ENCODE measurements around the gene HP1BP3. TPM values are rescaled to one million over a fixed set of nuclear protein-coding genes. Genes with fewer than 3 reads are reported as not detected.
A peak's percentile ranks its signal among the peaks of the same experiment; 100 is the strongest.
"Not testable (repeated sequence)": the region's sequence is repeated elsewhere in the genome, so short reads cannot be mapped to it uniquely, and the experiment has no call there.

The HP1BP3 gene
- total RNA-seq, 3 donors from 2014 or later (not counting 1 experiment from before 2014, with no cell fraction given): 243 to 296 (median 274) TPM

DNA sequence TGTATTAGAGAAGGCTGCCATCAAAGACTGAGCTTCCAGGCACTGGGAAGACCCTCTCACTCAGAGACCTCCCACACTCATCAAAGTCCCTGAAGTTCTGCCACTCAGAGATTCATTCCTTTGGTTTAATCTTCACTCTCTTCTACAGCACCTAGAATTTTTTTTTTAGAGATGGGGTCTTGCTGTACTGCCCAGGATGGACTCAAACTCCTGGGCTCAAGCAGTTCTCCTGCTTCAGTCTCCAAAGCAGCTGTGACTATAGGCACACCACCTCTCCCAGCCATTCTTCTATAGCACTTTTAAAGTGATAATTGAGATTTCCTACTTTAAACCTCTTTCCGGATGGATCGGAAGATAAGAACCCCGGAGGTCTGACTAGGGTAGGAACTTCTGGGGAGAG is 3.7 kb upstream of the HP1BP3 start:
- no peak overlapping the region for H3K4me3 ChIP-seq (ENCODE audit: low read length)
- H3K36me3 ChIP-seq (ENCODE audit: control insufficient read depth, insufficient read depth, low read length): no peaks in the 10 kb centered on the region
- no peak for DNase-seq
- 97% methylated on average over 3 of the region's 3 CpGs for WGBS (ENCODE audit: insufficient coverage)
- Mint-ChIP-seq H3K27me3 (ENCODE audit: low read depth in 2 of 2) (no peaks in the 10 kb centered on the region), H3K36me3 (no peaks in the 10 kb centered on the region), H3K9me3 (no peaks in the 10 kb centered on the region), H3K4me1 (peaks cover 15 to 16% of the 10 kb centered on the region in 2 donors), H3K27ac (no peak overlapping the region), H3K4me3 (no peak overlapping the region)
- ATAC-seq: no peak
- H3K9me3 ChIP-seq (ENCODE audit: control insufficient read depth, insufficient read depth, low read length): no peaks in the 10 kb centered on the region
- no peak overlapping the region for H3K27ac ChIP-seq (ENCODE audit: low read length)
- H3K4me1 ChIP-seq (ENCODE audit: control insufficient read depth, insufficient read depth, low read length): peaks cover 6% of the 10 kb centered on the region
- H3K27me3 ChIP-seq (ENCODE audit: control insufficient read depth, insufficient read depth, low read length): no peaks in the 10 kb centered on the region
- TF ChIP-seq, protein P1, sequence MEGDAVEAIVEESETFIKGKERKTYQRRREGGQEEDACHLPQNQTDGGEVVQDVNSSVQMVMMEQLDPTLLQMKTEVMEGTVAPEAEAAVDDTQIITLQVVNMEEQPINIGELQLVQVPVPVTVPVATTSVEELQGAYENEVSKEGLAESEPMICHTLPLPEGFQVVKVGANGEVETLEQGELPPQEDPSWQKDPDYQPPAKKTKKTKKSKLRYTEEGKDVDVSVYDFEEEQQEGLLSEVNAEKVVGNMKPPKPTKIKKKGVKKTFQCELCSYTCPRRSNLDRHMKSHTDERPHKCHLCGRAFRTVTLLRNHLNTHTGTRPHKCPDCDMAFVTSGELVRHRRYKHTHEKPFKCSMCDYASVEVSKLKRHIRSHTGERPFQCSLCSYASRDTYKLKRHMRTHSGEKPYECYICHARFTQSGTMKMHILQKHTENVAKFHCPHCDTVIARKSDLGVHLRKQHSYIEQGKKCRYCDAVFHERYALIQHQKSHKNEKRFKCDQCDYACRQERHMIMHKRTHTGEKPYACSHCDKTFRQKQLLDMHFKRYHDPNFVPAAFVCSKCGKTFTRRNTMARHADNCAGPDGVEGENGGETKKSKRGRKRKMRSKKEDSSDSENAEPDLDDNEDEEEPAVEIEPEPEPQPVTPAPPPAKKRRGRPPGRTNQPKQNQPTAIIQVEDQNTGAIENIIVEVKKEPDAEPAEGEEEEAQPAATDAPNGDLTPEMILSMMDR (IDR thresholded peaks at IDR 0.05): no peak
- intact Hi-C loops (cut with micrococcal nuclease): no loop called here

DNA sequence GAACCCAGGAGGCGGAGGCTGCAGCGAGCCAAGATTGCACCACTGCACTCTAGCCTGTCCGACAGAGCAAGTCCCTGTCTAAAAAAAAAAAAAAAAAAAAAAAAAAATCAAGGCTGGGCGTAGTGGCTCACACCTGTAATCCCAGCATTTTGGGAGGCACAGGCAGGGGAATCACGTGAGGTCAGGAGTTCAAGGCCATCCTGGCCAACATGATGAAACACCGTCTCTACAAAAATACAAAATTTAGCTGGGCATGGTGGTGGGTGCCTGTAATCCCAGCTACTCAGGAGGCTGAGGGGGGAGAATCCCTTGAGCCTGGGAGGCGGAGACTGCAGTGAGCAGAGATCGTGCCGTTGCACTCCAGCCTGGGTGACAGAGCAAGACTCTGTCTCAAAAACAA is 2.5 kb upstream of the HP1BP3 start:
- not testable (repeated sequence) for H3K4me3 ChIP-seq (ENCODE audit: low read length); H3K27ac Mint-ChIP-seq; H3K9me3 Mint-ChIP-seq; H3K9me3 ChIP-seq (ENCODE audit: control insufficient read depth, insufficient read depth, low read length); H3K4me3 Mint-ChIP-seq; H3K27me3 Mint-ChIP-seq (ENCODE audit: low read depth in 2 of 2); H3K36me3 ChIP-seq (ENCODE audit: control insufficient read depth, insufficient read depth, low read length); ATAC-seq; H3K27me3 ChIP-seq (ENCODE audit: control insufficient read depth, insufficient read depth, low read length); H3K27ac ChIP-seq (ENCODE audit: low read length); DNase-seq; H3K36me3 Mint-ChIP-seq
- H3K4me1 ChIP-seq (ENCODE audit: control insufficient read depth, insufficient read depth, low read length): peaks cover 11% of the 10 kb centered on the region
- peaks cover 27 to 28% of the 10 kb centered on the region in 2 donors for H3K4me1 Mint-ChIP-seq
- intact Hi-C loops (cut with micrococcal nuclease): loop anchor here (5.0 kb wide), 1 partner anchor 388 kb away; the partner anchor contains the start of gene EIF4G3
- 95% methylated on average over 9 of the region's 9 CpGs for WGBS (ENCODE audit: insufficient coverage)

DNA sequence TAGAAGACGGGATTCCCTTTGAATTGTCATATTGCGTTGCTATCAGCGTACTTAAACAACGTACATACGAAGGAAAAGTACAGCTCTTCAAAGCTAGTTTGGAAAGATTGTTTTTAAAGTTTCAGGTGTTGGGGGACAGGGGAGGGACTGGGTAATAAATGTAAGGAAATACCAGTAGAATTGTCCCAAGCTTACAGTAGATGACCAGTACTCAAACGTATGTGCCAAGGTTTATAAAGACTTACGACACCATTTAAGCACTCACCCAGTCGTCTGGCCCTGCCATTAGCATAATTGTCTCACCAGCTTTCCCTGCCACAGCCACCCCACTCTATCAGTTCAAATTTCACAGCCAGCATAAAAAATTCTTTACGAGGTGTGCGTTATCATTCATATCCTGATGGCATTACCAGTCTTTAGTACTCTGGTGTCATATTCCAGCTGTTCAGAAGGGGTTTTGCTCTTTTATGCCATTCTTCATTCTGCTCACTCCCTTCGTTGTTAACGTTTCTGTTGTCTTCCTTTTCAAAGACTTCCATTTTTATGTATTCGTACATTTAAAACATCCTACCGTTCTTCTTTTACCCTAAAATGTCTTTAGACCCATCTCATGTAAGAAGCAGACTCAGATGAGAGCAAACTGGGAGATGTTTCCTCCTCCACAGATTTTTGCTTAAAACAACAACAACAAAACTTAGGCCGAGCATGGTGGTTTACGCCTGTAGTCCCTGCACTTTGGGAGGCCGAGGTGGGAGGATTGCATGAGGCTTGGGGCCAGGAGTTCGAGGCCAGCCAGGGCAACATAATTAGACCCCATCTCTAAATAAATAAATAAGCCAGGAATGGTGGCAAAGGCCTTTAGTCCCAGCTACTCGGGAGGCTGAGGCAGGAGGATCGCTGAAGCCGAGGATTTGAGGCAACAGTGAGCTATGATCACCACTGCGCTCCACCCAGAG is 1.0 kb upstream of the HP1BP3 start:
- TF ChIP-seq, protein P1 (IDR thresholded peaks at IDR 0.05): no peak
- no peaks in the 10 kb centered on the region for H3K36me3 ChIP-seq (ENCODE audit: control insufficient read depth, insufficient read depth, low read length)
- H3K27me3 Mint-ChIP-seq (ENCODE audit: low read depth in 2 of 2): no peaks in the 10 kb centered on the region
- peak overlapping the region; percentile 94 for H3K4me3 ChIP-seq (ENCODE audit: low read length)
- peak overlapping the region; percentile 95 for H3K27ac ChIP-seq (ENCODE audit: low read length)
- peak overlapping the region; percentile 95 for H3K4me3 Mint-ChIP-seq
- H3K9me3 ChIP-seq (ENCODE audit: control insufficient read depth, insufficient read depth, low read length): no peaks in the 10 kb centered on the region
- H3K27ac Mint-ChIP-seq: peak overlapping the region; percentile 97 to 98
- ATAC-seq (no peak), DNase-seq (no peak)
- no peaks in the 10 kb centered on the region for H3K9me3 Mint-ChIP-seq
- peaks cover 17% of the 10 kb centered on the region for H3K4me1 ChIP-seq (ENCODE audit: control insufficient read depth, insufficient read depth, low read length)
- peaks cover 34 to 35% of the 10 kb centered on the region in 2 donors for H3K4me1 Mint-ChIP-seq
- intact Hi-C loops (cut with micrococcal nuclease): loop anchor here (2.0 to 5.0 kb wide), 2 partner anchors 91 to 389 kb away; partner anchors contain the start of gene EIF4G3
- WGBS (ENCODE audit: insufficient coverage): 57% methylated on average over 22 of the region's 22 CpGs
- no peaks in the 10 kb centered on the region for H3K36me3 Mint-ChIP-seq
- H3K27me3 ChIP-seq (ENCODE audit: control insufficient read depth, insufficient read depth, low read length): no peaks in the 10 kb centered on the region

Data from natural killer cell (primary cell).